Activated naive CD4-positive, alpha-beta T cell (primary cell): ENCODE results near the gene CCDC141.

Experiments
- DNase-seq, 4 experiments: peaks; one replicate each; lab custom pipeline; 2025; lab: John Stamatoyannopoulos, UW

The CCDC141 gene

GRCh38 chr2:178828486-178828881 lies 221.5 kb downstream of the CCDC141 start:
- no peak for DNase-seq

GRCh38 chr2:178827739-178828485 lies 222.0 kb downstream of the CCDC141 start:
- DNase-seq: no peak

DNA sequence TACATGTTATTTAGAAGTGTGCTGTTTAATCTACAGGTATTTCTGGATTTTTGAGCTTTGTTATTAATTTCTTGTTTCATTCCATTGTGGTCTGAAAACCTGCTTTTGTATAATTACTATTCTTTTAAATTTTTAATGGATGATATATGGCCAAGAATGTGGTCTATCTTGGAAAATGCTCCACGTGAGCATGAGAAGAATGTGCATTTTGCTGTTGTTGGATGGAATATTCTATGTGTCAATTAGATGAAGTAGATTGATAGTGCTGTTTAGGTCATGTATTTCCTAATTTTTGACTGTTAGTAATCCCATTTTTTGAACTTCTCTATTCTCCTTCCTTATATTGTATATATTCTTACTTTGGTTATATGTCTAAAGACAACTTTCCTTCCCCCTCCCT lies 222.8 kb downstream of the CCDC141 start:
- DNase-seq: no peak

DNA sequence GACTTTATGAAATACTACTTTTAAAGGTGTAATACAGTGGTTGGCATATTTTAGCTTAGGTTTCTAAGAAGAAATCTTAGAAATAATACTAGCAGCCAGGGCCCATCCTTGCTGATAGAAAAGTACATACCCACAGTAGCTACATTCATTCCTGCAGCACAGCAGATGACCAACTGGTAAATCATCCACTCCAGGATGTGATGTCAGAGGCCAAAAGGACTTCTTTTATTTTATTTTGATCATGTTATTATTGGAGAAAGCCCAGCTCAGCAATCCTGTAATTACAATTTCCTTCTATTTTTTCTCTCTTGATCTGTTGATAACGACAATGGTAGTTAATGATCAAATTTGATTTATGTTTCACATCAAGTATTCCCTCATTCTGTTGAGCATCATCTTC lies 224.8 kb downstream of the CCDC141 start:
- DNase-seq: no peak

DNA sequence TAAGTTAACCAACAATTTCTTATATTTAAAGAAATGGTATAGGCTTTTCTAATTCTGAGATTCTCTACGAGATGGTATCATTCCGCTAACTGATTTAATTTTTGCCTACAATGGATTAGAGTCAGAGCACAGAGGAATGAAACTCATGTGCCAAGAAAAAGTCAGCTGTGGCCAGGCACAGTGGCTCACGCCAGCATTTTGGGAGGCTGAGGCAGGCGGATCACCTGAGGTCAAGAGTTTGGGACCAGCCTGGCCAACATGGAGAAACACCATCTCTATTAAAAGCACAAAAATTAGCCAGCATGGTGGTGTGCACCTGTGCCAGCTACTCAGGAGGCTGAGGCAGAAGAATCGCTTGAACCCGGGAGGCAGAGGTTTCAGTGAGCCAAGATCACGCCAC lies 225.8 kb downstream of the CCDC141 start:
- no peak for DNase-seq

DNA sequence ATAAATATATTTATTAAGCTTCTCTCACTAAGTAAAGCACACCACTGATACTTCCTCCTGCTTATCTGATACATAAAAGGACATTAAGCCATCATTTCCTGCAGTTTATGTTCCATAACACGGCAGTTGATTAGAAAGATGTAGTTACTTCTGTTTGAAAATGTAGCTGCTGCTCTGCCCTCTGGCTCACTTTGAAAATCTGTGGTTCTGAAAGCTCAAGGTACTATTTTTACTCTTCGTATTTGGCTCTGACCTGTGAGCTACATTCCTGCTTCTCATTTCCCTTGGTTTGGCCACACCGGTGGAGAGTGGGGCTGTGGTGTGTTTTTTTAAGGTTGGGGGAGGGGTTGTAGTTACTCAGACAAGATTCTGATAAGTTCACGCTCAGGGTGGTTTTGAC lies 229.9 kb downstream of the CCDC141 start:
- DNase-seq: no peak

GRCh38 chr2:178819147-178819875 lies 230.6 kb downstream of the CCDC141 start:
- DNase-seq: no peak

DNA sequence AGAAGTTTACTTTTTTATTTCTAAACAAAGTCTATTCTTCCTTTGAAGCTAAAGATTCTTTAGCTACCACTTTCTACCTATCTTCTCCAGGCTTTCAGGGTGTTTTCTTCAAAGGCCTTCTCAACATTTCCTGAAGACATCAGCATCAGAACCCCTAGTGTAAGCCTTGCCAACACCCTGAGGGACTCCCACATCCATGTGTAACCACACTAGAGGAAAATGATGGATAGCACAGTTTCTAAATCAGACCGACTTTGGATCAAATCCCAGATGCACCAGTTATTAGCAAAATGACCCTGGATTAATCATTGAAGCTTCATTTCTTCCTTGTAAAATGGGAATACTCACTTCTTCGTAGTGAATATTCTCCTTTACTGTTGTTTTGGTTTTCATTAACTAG lies 238.0 kb downstream of the CCDC141 start:
- DNase-seq: no peak

DNA sequence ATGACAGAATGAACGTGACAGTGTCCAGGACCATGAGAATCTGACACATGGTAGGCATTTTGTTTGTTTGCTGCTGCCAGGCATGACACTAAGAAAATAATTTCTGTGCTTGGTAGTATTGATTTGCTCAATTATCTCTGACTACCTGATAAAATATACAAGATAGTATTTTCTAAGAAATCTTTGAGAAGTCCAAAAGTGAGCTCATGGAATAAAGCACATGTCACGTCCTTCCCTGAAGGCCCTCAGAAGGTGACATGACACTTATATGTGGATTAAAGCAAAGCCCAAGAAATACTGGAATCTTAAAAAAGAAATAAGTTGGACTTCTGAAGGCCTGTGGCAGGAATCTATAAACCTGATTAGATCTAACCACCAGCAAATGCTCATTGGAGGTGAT lies 238.9 kb downstream of the CCDC141 start:
- DNase-seq: no peak

- no peak for DNase-seq
Observed at GRCh38 chr2:178810422-178810821, 239.5 kb downstream of the CCDC141 start.

- DNase-seq: no peak
Observed at GRCh38 chr2:178807227-178808008, 242.5 kb downstream of the CCDC141 start, which contains the start of gene TTN. Gene TTN (minus strand): TSS chr2:178807423. CDS start chr2:178804642, 2,781 bp downstream.

- no peak for DNase-seq
Observed at GRCh38 chr2:178806543-178806942, 243.4 kb downstream of the CCDC141 start.

DNA sequence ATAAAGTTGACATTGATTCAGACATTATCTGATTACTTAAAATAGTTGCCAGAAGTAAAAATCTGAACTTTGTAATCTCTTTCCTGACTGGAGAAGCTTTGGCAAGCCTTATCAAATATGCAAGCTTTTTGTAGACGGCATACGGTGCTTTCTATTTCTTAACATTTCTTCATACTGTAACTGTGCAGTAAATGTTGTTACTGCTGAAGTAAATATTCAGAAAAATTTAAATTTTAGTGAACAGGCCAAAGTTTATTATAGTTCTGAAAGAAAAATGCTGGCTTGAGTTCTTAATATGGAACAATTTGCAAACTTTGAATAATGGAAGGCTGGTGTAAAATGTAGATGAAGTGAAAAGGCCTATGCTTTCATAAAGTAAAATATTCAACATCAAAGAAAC lies 244.5 kb downstream of the CCDC141 start:
- no peak for DNase-seq

DNA sequence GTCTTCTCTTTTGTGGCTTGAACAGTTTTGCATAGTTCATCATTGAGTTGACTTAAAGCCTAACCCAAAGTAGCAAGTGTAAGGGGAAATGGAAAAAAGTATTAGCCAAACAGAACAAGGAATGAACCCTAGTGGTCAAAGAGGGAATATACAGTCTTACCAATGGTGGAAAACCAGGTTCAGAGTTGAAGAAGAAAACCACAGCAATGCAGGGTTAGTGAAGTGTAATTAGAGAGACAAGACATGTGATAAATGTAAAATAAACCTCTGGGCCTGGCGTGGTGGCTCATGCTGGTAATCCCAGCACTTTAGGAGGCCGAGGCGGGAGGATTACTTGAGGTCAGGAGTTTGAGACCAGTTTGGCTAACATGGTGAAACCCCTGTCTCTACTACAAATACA lies 245.1 kb downstream of the CCDC141 start:
- no peak for DNase-seq

DNA sequence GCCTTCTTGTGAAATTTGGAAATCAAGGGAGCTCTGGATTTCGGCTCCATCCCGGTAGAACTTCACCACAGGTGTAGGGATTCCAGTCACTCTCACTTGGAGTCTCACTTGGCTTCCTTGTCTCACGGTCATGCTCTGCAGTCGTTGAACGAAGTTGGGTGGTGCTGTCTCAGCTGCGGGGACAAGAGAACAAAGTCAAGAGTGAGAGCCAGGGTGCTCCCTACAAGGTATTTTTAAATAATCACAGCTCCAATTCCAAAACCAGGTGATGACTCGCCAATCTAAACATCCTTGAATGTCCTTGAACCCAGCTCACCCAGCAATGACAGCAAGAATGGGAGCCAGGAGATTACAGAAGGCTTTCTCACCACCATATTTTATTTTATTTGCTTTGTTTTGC lies 249.4 kb downstream of the CCDC141 start:
- no peak for DNase-seq

DNA sequence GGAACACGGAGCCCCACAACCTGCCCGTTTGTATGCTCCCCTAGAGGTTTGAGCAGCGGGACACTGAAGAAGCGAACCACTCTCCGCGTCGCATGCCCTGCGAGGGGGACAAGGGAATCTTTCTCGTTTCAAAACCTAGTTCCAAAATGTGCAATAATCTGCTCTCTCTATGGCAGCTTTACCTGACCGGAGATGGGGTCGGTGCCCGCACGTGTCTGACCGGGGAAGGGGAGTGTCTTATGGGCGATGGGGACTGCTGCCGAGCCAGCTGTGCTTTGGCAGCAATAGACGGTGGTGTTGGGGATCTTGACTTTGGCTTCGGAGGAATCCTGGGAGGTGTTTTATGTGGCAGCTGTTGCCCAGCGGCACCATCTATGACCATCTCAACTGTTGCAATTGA lies 250.6 kb downstream of the CCDC141 start:
- DNase-seq: no peak

DNA sequence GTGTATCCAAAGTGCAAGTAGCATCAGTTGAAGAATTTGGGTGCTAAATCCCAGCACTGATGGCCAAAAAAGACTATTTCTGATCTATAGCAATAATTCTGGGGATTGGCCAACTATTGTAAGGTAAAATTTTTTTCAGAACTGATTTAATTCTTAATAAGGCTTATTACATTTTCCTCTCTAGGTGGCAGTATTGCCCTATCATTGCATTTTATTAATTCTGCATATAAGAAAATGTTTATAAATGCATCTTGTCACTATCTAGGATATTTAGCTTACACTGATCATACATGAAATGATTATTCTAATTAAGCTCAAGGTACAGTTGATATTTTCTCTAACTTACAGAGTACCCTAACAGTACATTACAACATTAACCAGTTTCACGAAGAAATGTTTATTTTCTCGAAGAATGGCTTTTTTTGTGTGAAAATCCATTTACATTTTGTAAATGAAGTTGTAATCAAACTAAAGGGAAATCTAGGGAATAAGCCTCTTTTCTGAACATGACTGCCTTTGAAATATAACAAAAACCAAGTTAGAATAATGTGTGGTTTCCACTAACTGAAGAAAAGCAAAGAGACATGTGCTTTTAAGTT lies 253.8 kb downstream of the CCDC141 start:
- DNase-seq: no peak

DNA sequence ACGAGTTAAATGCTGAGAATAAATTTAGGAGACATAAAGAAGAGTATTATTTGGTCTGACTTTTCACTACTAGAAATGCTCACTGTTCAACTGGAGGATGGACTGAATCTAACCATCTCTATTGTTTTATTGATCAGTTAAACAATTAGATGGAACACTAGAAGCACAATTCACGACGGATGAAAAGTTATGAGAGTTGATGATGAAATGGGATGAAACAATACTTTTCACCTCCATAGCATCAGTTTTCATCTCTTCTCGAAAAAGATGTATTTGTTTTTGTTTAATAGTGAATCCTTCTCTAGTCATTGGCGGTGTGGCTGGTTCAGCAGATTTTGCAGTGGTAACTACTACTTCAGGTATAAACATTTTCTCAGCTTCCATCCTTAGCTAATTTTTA lies 262.0 kb downstream of the CCDC141 start:
- no peak for DNase-seq

DNA sequence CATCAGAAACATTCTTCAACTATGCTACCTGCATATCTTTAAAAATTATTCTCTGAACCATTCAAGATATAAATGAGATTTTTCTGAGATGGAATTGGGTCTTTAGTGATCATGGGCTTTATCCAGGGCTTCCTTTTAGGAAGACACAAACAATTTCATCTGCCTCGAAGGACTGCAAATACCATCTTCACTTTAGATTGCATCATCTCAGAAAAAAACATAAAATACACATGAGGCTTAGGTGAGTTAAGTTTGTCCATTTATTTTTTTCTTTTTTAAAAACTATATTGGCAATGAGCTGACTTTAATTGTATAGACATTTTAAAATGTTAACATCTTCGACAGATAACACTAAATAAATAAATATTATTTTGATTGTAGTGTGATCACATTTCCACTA lies 262.8 kb downstream of the CCDC141 start:
- no peak for DNase-seq

- DNase-seq: no peak
Observed at GRCh38 chr2:178783889-178784288, 266.0 kb downstream of the CCDC141 start.

DNA sequence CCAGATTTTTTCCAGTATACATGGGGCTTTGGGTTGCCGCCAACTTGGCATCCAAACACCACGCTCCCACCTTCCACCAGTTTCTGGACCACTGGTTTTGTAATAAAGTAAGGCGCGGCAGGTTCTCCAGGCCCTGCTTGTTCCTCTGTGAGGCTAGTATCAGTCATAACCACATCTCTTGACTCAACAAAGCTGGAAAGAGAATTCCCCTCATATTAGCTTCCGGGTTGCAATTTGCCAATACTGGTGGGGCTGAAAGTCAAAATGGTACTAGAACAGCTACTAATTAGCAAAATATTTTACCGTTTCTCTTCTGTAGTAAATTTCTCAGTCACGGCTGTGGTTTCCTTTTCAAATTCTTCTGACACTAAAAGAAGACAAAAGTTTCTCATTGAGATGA lies 267.7 kb downstream of the CCDC141 start:
- no peak for DNase-seq
